ENCODE measurements around the gene AGXT.
"Not testable (repeated sequence)": the region's sequence is repeated elsewhere in the genome, so short reads cannot be mapped to it uniquely, and the experiment has no call there.

DNA sequence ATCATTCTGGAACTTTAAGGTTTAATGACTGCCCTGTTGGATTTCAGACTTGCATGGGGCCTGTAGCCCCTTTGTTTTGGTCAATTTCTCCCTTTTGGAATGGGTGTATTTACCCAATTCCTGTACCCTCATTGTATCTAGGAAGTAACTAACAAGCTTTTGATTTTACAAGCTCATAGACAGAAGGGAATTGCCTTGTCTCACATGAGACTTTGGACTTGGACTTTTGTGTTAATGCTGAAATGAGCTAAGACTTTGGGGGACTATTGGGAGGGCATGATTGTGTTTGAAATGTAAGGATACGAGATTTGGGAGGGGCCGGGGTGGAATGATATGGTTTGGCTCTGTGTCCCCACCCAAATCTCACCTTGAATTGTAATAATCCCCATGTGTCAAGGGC is 22.3 kb upstream of the AGXT start:
- TF ChIP-seq CTCF, POLR2A (IDR thresholded peaks at IDR 0.05): not testable (repeated sequence)

All from thyroid gland (tissue), 4 donors.